H1 (cell line): ENCODE results near the gene LYZL4. TPM values are rescaled to one million over a fixed set of nuclear protein-coding genes. Genes with fewer than 3 reads are reported as not detected.

Experiments used
- CTCF ChIA-PET: fragments of 300-600 bp; sonication (Branson Sonifier 250); formaldehyde crosslinking; loops from one replicate; lab custom pipeline; 2021; ENCODE audit not compliant: partially characterized antibody; lab: Charles Lee
- POLR2A ChIA-PET: fragments of 300-600 bp; sonication (Branson Sonifier 250); formaldehyde crosslinking; loops from one replicate; lab custom pipeline; 2021; ENCODE audit warnings: inconsistent platforms; ENCODE audit not compliant: partially characterized antibody; lab: Charles Lee
- DNase-seq, 2 experiments: peaks; one replicate each; pipeline versions ENCODE4 v3.0.0 to v3.0.0-alpha.2; 2010 to 2022; ENCODE audit warnings: low spot score in 2 of 2, low read depth in 1 of 2, mixed read lengths in 1 of 2
- FAIRE-seq: peaks from 2 replicates; lab custom pipeline; 2011; peaks lifted over from hg19 to GRCh38; lab: Jason Lieb, UNC
- H2AFZ ChIP-seq: 2 replicates; pipeline ENCODE4 v1.8.1; 2012; ENCODE audit warnings: low read length, inconsistent platforms
- H2AK5ac ChIP-seq: 2 replicates; pipeline ENCODE4 v1.6.1; 2013; ENCODE audit warnings: low read depth, low read length
- H2BK120ac ChIP-seq: replicated peaks from 2 replicates; pipeline ENCODE3; 2013; ENCODE audit warnings: low read depth, low read length, inconsistent platforms
- H2BK12ac ChIP-seq: 2 replicates; pipeline ENCODE4 v1.6.1; 2013; ENCODE audit warnings: low read depth, low read length
- H2BK15ac ChIP-seq: 2 replicates; pipeline ENCODE4 v1.6.1; 2013; ENCODE audit warnings: low read length
- H2BK20ac ChIP-seq: 2 replicates; pipeline ENCODE4 v1.6.1; 2013; ENCODE audit warnings: low read length
- H2BK5ac ChIP-seq: 2 replicates; pipeline ENCODE4 v1.6.1; 2013; ENCODE audit warnings: low read depth, low read length
- H3K14ac ChIP-seq: 2 replicates; pipeline ENCODE4 v1.6.1; 2013; ENCODE audit warnings: inconsistent platforms; ENCODE audit not compliant: insufficient read length
- H3K18ac ChIP-seq: 2 replicates; pipeline ENCODE4 v1.6.1; 2013; ENCODE audit warnings: low read length; ENCODE audit errors: extremely low read depth
- H3K23ac ChIP-seq: 2 replicates; pipeline ENCODE4 v1.6.1; 2013; ENCODE audit warnings: inconsistent platforms; ENCODE audit not compliant: insufficient read length
- H3K23me2 ChIP-seq: 2 replicates; pipeline ENCODE4 v1.6.1; 2013; ENCODE audit warnings: low read depth, low read length
- H3K27ac ChIP-seq: 2 replicates; pipeline ENCODE4 v1.6.1; 2011; ENCODE audit warnings: low read depth, low read length, inconsistent platforms
- H3K27me3 ChIP-seq, 4 experiments: replicated peaks in 1 of 4; 1 replicate in 1 of 4; 2 replicates in 3 of 4; pipeline versions ENCODE4 v1.6.1 to v1.8.1; 2011 to 2013; ENCODE audit warnings: low read length in 3 of 4, mild to moderate bottlenecking in 3 of 4, inconsistent platforms in 2 of 4, mixed read lengths in 2 of 4, moderate library complexity in 1 of 4; ENCODE audit not compliant: control insufficient read depth in 3 of 4, insufficient read depth in 3 of 4; ENCODE audit errors: extremely low read depth in 1 of 4
- H3K36me3 ChIP-seq, 4 experiments: 2 replicates each; pipeline versions ENCODE4 v1.6.1 to v1.8.1; 2011 to 2013; ENCODE audit warnings: mild to moderate bottlenecking in 4 of 4, low read length in 3 of 4, moderate library complexity in 2 of 4, control low read depth in 1 of 4, inconsistent platforms in 1 of 4; ENCODE audit not compliant: insufficient read depth in 4 of 4, control insufficient read depth in 2 of 4
- H3K4ac ChIP-seq: replicated peaks from 2 replicates; pipeline ENCODE3; 2013; ENCODE audit warnings: low read length, low read depth, mixed read lengths, inconsistent platforms; ENCODE audit not compliant: insufficient read length
- H3K4me1 ChIP-seq, 4 experiments: replicated peaks in 1 of 4; 1 replicate in 1 of 4; 2 replicates in 3 of 4; pipeline versions ENCODE4 v1.6.1 to v1.8.1; 2011 to 2013; ENCODE audit warnings: low read length in 3 of 4, inconsistent platforms in 2 of 4, mixed read lengths in 1 of 4; ENCODE audit not compliant: insufficient read depth in 4 of 4, control insufficient read depth in 3 of 4
- H3K4me2 ChIP-seq, 2 experiments: 2 replicates each; pipeline versions ENCODE4 v1.6.1 to v1.8.1; 2011 to 2013; ENCODE audit warnings: low read depth in 2 of 2, low read length in 2 of 2, control low read depth in 1 of 2, inconsistent platforms in 1 of 2, mild to moderate bottlenecking in 1 of 2; ENCODE audit not compliant: insufficient read depth in 1 of 2
- H3K4me3 ChIP-seq, 4 experiments: fragments of 200-600, 300-600 bp in 1 of 4; sonication (generic), shearing (Covaris generic), sonication (Bioruptor Twin) in 1 of 4; 2 replicates each; pipeline versions ENCODE4 v1.5.1 to v1.8.1; 2011 to 2016; ENCODE audit warnings: low read length in 4 of 4, low read depth in 3 of 4, control low read depth in 2 of 4, inconsistent platforms in 2 of 4, mild to moderate bottlenecking in 2 of 4, mixed read lengths in 1 of 4, moderate library complexity in 1 of 4; ENCODE audit not compliant: insufficient read depth in 2 of 4; ENCODE audit errors: extremely low read depth in 1 of 4
- H3K56ac ChIP-seq: replicated peaks from 2 replicates; pipeline ENCODE3; 2013; ENCODE audit warnings: low read depth, mild to moderate bottlenecking, mixed read lengths, low read length, inconsistent platforms; ENCODE audit not compliant: insufficient read length
- H3K79me1 ChIP-seq: 2 replicates; pipeline ENCODE4 v1.6.1; 2013; ENCODE audit warnings: low read depth, low read length, control low read depth
- H3K79me2 ChIP-seq, 2 experiments: 2 replicates each; pipeline versions ENCODE4 v1.6.1 to v1.8.1; 2012 to 2013; ENCODE audit warnings: low read length in 2 of 2, mild to moderate bottlenecking in 2 of 2, inconsistent platforms in 1 of 2; ENCODE audit not compliant: insufficient read depth in 2 of 2, control insufficient read depth in 1 of 2
- H3K9ac ChIP-seq, 4 experiments: replicated peaks in 1 of 4; 1 replicate in 1 of 4; 2 replicates in 3 of 4; pipeline versions ENCODE4 v1.6.1 to v1.8.1; 2011 to 2013; ENCODE audit warnings: low read depth in 3 of 4, low read length in 3 of 4, control low read depth in 2 of 4, mild to moderate bottlenecking in 2 of 4, moderate library complexity in 2 of 4, inconsistent platforms in 1 of 4; ENCODE audit errors: extremely low read depth in 1 of 4
- H3K9me3 ChIP-seq, 2 experiments: 2 replicates each; pipeline versions ENCODE4 v1.6.1 to v1.8.1; 2012 to 2013; ENCODE audit warnings: mild to moderate bottlenecking in 2 of 2, moderate library complexity in 2 of 2, control low read depth in 1 of 2, inconsistent platforms in 1 of 2, low read depth in 1 of 2, low read length in 1 of 2, mixed read lengths in 1 of 2; ENCODE audit not compliant: insufficient read depth in 2 of 2
- H4K20me1 ChIP-seq, 2 experiments: replicated peaks in 1 of 2; 2 replicates each; pipeline versions ENCODE3 to v1.8.1; 2011 to 2013; ENCODE audit warnings: inconsistent platforms in 2 of 2, low read length in 2 of 2, mild to moderate bottlenecking in 1 of 2; ENCODE audit not compliant: insufficient read depth in 2 of 2, control insufficient read depth in 1 of 2
- H4K5ac ChIP-seq: 2 replicates; pipeline ENCODE4 v1.6.1; 2013; ENCODE audit warnings: low read length, low read depth, mixed read lengths, inconsistent platforms; ENCODE audit not compliant: insufficient read length
- H4K8ac ChIP-seq: 2 replicates; pipeline ENCODE4 v1.8.0; 2013; ENCODE audit warnings: mild to moderate bottlenecking, moderate library complexity, low read length, inconsistent platforms; ENCODE audit not compliant: insufficient read depth; ENCODE audit errors: extremely low read depth
- H4K91ac ChIP-seq: replicated peaks from 2 replicates; pipeline ENCODE3; 2013; ENCODE audit warnings: low read length, mixed read lengths, inconsistent platforms; ENCODE audit not compliant: insufficient read length
- CBX5 ChIP-seq: fragments of 300-800, 300-1000 bp; sonication (generic); IDR thresholded peaks from 2 replicates; pipeline ENCODE4 v1.7.1; 2016; ENCODE audit warnings: antibody characterized with exemption, low read length, low read depth
- GTF2F1 ChIP-seq: IDR thresholded peaks from 2 replicates; pipeline ENCODE4 v1.6.1; 2012; ENCODE audit warnings: low read depth, low read length, improper control_type of control experiment, borderline replicate concordance
- JUND ChIP-seq: IDR thresholded peaks from 2 replicates; pipeline ENCODE4 v1.6.1; 2011; ENCODE audit warnings: mild to moderate bottlenecking, improper control_type of control experiment, low read length
- PHF8 ChIP-seq: fragments of 200-600 bp; sonication (generic); conservative IDR thresholded peaks from 2 replicates; pipeline ENCODE4 v1.7.1; 2012; ENCODE audit warnings: low read depth, mild to moderate bottlenecking, inconsistent platforms, low read length, moderate library complexity
- RAD21 ChIP-seq, 2 experiments: IDR thresholded peaks in 1 of 2; conservative IDR thresholded peaks in 1 of 2; 2 replicates each; pipeline ENCODE4 v1.6.1; 2011; ENCODE audit warnings: low read depth in 2 of 2, low read length in 2 of 2, improper control_type of control experiment in 1 of 2, inconsistent platforms in 1 of 2, mild to moderate bottlenecking in 1 of 2, moderate library complexity in 1 of 2
- SAP30 ChIP-seq: fragments of 300-600 bp; sonication (generic); IDR thresholded peaks from 2 replicates; pipeline ENCODE4 v1.7.1; 2012; ENCODE audit warnings: low read length, moderate library complexity, mild to moderate bottlenecking, inconsistent platforms; ENCODE audit not compliant: insufficient read depth, insufficient replicate concordance
- SP2 ChIP-seq: IDR thresholded peaks from 2 replicates; pipeline ENCODE4 v1.6.1; 2012; ENCODE audit warnings: mild to moderate bottlenecking, low read length, inconsistent platforms
- SP4 ChIP-seq: IDR thresholded peaks from 2 replicates; pipeline ENCODE4 v1.6.1; 2012; ENCODE audit warnings: low read length, inconsistent platforms
- TAF7 ChIP-seq: optimal IDR thresholded peaks from 2 replicates; pipeline ENCODE3; 2011; ENCODE audit warnings: low read depth, mild to moderate bottlenecking, inconsistent platforms, low read length, moderate library complexity, borderline replicate concordance
- TCF12 ChIP-seq: IDR thresholded peaks from 2 replicates; pipeline ENCODE4 v1.6.1; 2011; ENCODE audit warnings: low read depth, mild to moderate bottlenecking, low read length
- YY1 ChIP-seq: IDR thresholded peaks from 2 replicates; pipeline ENCODE4 v1.6.1; 2011; ENCODE audit warnings: low read depth, mild to moderate bottlenecking, low read length
- WGBS, 2 experiments: shearing (Covaris generic) in 1 of 2; methylation state at CpG; one replicate each; pipeline versions ENCODE4 v1.1.6 to v1.1.7; 2013 to 2015; ENCODE audit warnings: low lambda C conversion rate in 2 of 2, mixed read lengths in 2 of 2, inconsistent platforms in 1 of 2, low coverage in 1 of 2, missing lambda C conversion rate in 1 of 2; ENCODE audit not compliant: insufficient replicate concordance in 2 of 2, insufficient coverage in 1 of 2, insufficient read length in 1 of 2; ENCODE audit errors: extremely low coverage in 1 of 2, missing lambda C conversion rate in 1 of 2; 5-methylcytosine and 5-hydroxymethylcytosine counted together
- polyA plus RNA-seq, 7 experiments: library from polyadenylated mRNA; depleted of rRNA in 3 of 7; stranded (reverse) in 5 of 7; unstranded in 2 of 7; fragments of >200 nt in 5 of 7; fragments of 200-250 nt in 2 of 7; gene quantifications; 1 replicate in 5 of 7; 2 replicates in 1 of 7; 4 replicates in 1 of 7; pipeline versions ENCODE4 v1.2.1 to v1.2.3, GENCODE V29; 2011 to 2013; ENCODE audit warnings: missing spikeins in 2 of 7, mixed read lengths in 2 of 7
- total RNA-seq: library from RNA; stranded (reverse); fragmentation: NEBNext Ultra II Directional; extraction: Animal tissue kit (Norgen Biotek cat#: 25700); gene quantifications from 2 replicates; pipeline ENCODE4 v1.2.1, GENCODE V29; 2021
- TF ChIP-seq, protein P1 (sequence below): IDR thresholded peaks from 2 replicates; pipeline ENCODE4 v1.6.1; 2012; ENCODE audit warnings: low read length, inconsistent platforms

Gene LYZL4
- total and polyA plus RNA-seq, 2 of the 8 experiments (the other 6 are each of a cell fraction or from before 2014, with no cell fraction given) = not detected

- Histone ChIP-seq H2AK5ac (no peak overlapping the region), H2BK5ac (no peak overlapping the region), H3K18ac (no peak overlapping the region), H3K56ac (no peak overlapping the region), H4K20me1 (no peaks in the 10 kb centered on the region), H4K8ac (no peak overlapping the region), H2BK20ac (no peak overlapping the region), H3K23me2 (no peaks in the 10 kb centered on the region), H4K91ac (no peak overlapping the region), H3K4me1 (peaks cover 0 to 25% (median 18%) of the 10 kb centered on the region in 4 experiments; a peak in 6 of 7 replicates), H3K79me1 (no peaks in the 10 kb centered on the region), H3K79me2 (0 out of 4 replicates have a peak, but pooled peaks cover 0 to 3% of the 10 kb centered on the region in 2 experiments), H2BK120ac (no peak overlapping the region), H3K9ac (no peak overlapping the region), H3K14ac (no peak overlapping the region), H3K27ac (no peak overlapping the region), H3K4ac (no peak overlapping the region), H3K4me3 (no peak overlapping the region), H3K9me3 (no peaks in the 10 kb centered on the region), H3K27me3 (no peaks in the 10 kb centered on the region), H2AFZ (no peak overlapping the region), H4K5ac (no peak overlapping the region), H3K4me2 (no peak overlapping the region), H2BK15ac (no peak overlapping the region), H3K23ac (no peak overlapping the region), H2BK12ac (no peak overlapping the region), H3K36me3 (no peaks in the 10 kb centered on the region)
- CTCF ChIA-PET = interaction anchor here (0.8 to 9.1 kb wide), 16 partner anchors 13 to 211 kb away, joined by 3 to 193 read pairs (median 5); no protein-coding TSS in a partner anchor
- POLR2A ChIA-PET = interaction anchor here (1.4 kb wide), 1 partner anchor 187 kb away, joined by 4 read pairs; no protein-coding TSS in a partner anchor
- FAIRE-seq (no peak), DNase-seq (no peak)
- 90% methylated on average over 2 of the region's 2 CpGs; no CpG with 5 or more reads in 1 of the 2 experiments for WGBS, 2 experiments
- TF ChIP-seq YY1 (no peak), SP4 (no peak), GTF2F1 (no peak), JUND (no peak), TCF12 (no peak), SP2 (no peak), RAD21 (IDR thresholded peaks at IDR 0.05 in 1 of 2, conservative IDR thresholded peaks at IDR 0.05 in 1 of 2; ENCODE audit: low read depth in 2 of 2, low read length in 2 of 2) (no peak), TAF7 (no peak), PHF8 (no peak), SAP30 (no peak), CBX5 (no peak)
- TF ChIP-seq, protein P1, sequence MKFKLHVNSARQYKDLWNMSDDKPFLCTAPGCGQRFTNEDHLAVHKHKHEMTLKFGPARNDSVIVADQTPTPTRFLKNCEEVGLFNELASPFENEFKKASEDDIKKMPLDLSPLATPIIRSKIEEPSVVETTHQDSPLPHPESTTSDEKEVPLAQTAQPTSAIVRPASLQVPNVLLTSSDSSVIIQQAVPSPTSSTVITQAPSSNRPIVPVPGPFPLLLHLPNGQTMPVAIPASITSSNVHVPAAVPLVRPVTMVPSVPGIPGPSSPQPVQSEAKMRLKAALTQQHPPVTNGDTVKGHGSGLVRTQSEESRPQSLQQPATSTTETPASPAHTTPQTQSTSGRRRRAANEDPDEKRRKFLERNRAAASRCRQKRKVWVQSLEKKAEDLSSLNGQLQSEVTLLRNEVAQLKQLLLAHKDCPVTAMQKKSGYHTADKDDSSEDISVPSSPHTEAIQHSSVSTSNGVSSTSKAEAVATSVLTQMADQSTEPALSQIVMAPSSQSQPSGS = no peak
Observed at GRCh38 chr3:42441791-42442190, 31.4 kb upstream of the LYZL4 start.
